SJCRH30 (cell line): ENCODE measurements around the gene MORC2. TPM values are rescaled to one million over a fixed set of nuclear protein-coding genes. Genes with fewer than 3 reads are reported as not detected.

Source experiments
- DNase-seq, 2 experiments: peaks; one replicate each; pipeline ENCODE4 v3.0.0-alpha.2; 2015 to 2020
- H3K27ac ChIP-seq: fragments of 250-450 bp; sonication (Bioruptor Pico); 2 replicates; pipeline ENCODE4 v1.5.1; 2020; ENCODE audit warnings: mild to moderate bottlenecking, moderate library complexity
- H3K27me3 ChIP-seq: fragments of 250-450 bp; sonication (Bioruptor Pico); 2 replicates; pipeline ENCODE4 v1.5.1; 2020; ENCODE audit warnings: mild to moderate bottlenecking, moderate library complexity
- H3K36me3 ChIP-seq: fragments of 250-450 bp; sonication (Bioruptor Pico); 2 replicates; pipeline ENCODE4 v1.5.1; 2020; ENCODE audit warnings: mild to moderate bottlenecking, moderate library complexity
- H3K4me1 ChIP-seq: fragments of 250-450 bp; sonication (Bioruptor Pico); 2 replicates; pipeline ENCODE4 v1.5.1; 2020; ENCODE audit warnings: mild to moderate bottlenecking, moderate library complexity
- H3K4me3 ChIP-seq: fragments of 250-450 bp; sonication (Bioruptor Pico); 2 replicates; pipeline ENCODE4 v1.5.1; 2020; ENCODE audit warnings: mild to moderate bottlenecking, moderate library complexity
- H3K9me3 ChIP-seq: fragments of 250-450 bp; sonication (Bioruptor Pico); replicated peaks from 2 replicates; pipeline ENCODE4 v1.5.1; 2020; ENCODE audit warnings: mild to moderate bottlenecking, moderate library complexity
- total RNA-seq: library from RNA; depleted of rRNA; stranded (reverse); fragments of >200 nt; shearing (Covaris generic); gene quantifications from 2 replicates; pipeline ENCODE4 v1.2.3, GENCODE V29; 2014

Gene MORC2
- total RNA-seq, 1 experiment from 2014 or later, result 29.7 TPM

DNA sequence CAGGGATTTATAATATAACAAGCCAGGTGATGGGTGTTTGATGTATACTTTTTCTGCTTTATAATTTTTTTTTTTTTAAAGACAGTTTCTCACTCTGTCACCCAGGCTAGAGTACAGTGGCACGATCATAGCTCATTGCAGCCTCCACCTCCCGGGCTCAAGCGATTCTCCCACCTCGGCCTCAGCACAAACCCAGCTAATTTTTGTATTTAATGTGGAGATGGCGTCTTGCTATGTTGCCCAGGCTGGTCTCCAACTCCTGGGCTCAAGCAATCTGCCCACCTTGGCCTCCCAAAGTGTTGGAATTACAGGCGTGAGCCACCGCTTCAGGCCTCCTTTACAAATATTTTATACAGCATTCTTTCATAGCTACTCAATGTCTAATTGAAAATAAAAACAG lies 48.6 kb downstream of the MORC2 start:
- Histone ChIP-seq H3K9me3 (no peaks in the 10 kb centered on the region), H3K4me3 (no peak overlapping the region), H3K27me3 (no peaks in the 10 kb centered on the region), H3K27ac (no peak overlapping the region), H3K36me3 (no peaks in the 10 kb centered on the region), H3K4me1 (no peaks in the 10 kb centered on the region; the same call in 1 of the 2 replicates)
- no peak for DNase-seq

DNA sequence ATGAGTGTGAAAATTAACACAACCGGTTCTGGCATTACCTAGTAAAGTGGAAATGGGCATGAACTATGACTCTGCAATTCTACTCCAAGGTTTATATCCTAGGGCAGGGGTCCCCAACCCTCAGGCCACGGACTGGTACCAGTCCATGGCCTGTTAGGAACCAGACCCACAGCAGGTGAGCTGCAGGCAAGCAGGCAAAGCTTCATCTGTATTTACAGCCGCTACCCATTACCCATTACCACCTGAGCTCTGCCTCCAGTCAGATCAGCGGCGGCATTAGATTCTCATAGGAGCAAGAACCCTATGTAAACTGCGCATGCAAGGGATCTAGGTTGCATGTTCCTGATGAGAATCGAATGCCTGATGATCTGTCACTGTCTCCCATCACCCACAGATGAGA lies 49.8 kb downstream of the MORC2 start:
- H3K36me3 ChIP-seq, result no peaks in the 10 kb centered on the region
- no peaks in the 10 kb centered on the region for H3K9me3 ChIP-seq
- no peaks in the 10 kb centered on the region for H3K27me3 ChIP-seq
- no peak for DNase-seq
- no peak overlapping the region for H3K4me3 ChIP-seq
- no peaks in the 10 kb centered on the region; the same call in 1 of the 2 replicates for H3K4me1 ChIP-seq
- no peak overlapping the region for H3K27ac ChIP-seq

GRCh38 chr22:30910358-30910757 lies 58.2 kb downstream of the MORC2 start:
- H3K4me3 ChIP-seq, result no peak overlapping the region
- no peaks in the 10 kb centered on the region for H3K36me3 ChIP-seq
- no peak for DNase-seq
- H3K4me1 ChIP-seq, result no peaks in the 10 kb centered on the region
- no peaks in the 10 kb centered on the region for H3K9me3 ChIP-seq
- no peak overlapping the region for H3K27ac ChIP-seq
- H3K27me3 ChIP-seq, result no peaks in the 10 kb centered on the region

DNA sequence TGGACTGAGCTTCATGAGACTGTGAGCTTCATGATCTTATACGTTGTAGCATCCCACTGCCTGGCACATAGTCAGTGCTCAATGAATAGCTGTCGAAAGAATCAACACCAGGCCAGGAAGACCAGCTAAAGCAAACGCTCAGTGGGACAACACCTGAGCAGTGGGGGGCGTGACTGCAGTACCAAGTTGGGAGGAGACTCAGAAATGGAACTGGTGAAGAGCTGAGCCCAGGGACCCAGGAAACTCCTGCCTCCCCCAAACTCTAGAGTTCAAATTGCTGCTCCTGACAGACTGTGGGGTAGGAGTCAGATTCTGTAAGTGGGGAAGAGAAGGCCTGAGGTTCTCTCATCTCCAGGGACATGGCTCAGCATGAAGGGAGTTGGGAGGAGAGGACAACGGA lies 59.3 kb downstream of the MORC2 start:
- Histone ChIP-seq H3K4me3 (no peak overlapping the region), H3K36me3 (no peaks in the 10 kb centered on the region), H3K27me3 (no peaks in the 10 kb centered on the region), H3K9me3 (no peaks in the 10 kb centered on the region), H3K4me1 (no peaks in the 10 kb centered on the region), H3K27ac (no peak overlapping the region)
- no peak for DNase-seq

- DNase-seq, result no peak
- H3K4me3 ChIP-seq, result no peak overlapping the region
- no peaks in the 10 kb centered on the region for H3K9me3 ChIP-seq
- no peak overlapping the region for H3K27ac ChIP-seq
- no peaks in the 10 kb centered on the region for H3K27me3 ChIP-seq
- no peaks in the 10 kb centered on the region for H3K36me3 ChIP-seq
- H3K4me1 ChIP-seq, result no peaks in the 10 kb centered on the region
These were observed 60.5 kb downstream of the MORC2 start for GRCh38 chr22:30908051-30908461.

- H3K9me3 ChIP-seq, result no peaks in the 10 kb centered on the region
- no peaks in the 10 kb centered on the region for H3K4me1 ChIP-seq
- H3K27ac ChIP-seq, result no peak overlapping the region
- H3K36me3 ChIP-seq, result no peaks in the 10 kb centered on the region
- H3K27me3 ChIP-seq, result no peaks in the 10 kb centered on the region
- no peak overlapping the region for H3K4me3 ChIP-seq
- DNase-seq, result no peak
These were observed 61.6 kb downstream of the MORC2 start for GRCh38 chr22:30906946-30907345.

DNA sequence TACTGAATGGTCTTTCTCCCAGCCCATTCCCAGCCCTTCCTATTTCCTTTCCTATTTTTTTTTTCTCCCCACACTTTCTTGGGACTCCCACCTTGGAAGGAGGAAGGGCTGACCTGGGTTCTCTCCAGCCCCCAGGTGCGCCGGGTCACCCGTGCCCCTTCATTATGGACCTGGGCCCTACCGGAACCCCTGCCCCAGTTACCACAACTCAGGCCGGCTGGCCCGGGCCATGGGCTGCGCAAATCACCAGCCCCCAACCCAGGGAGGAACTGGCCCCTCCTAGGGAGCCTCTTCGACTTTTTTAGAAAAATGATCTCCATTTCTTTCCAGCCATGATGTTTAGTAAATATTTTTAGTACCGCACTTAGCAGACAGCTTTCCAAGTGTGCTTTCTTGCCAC lies 62.2 kb downstream of the MORC2 start:
- Histone ChIP-seq H3K4me3 (no peak overlapping the region), H3K27ac (no peak overlapping the region), H3K27me3 (no peaks in the 10 kb centered on the region), H3K36me3 (no peaks in the 10 kb centered on the region), H3K4me1 (no peaks in the 10 kb centered on the region), H3K9me3 (no peaks in the 10 kb centered on the region)
- DNase-seq, result no peak

DNA sequence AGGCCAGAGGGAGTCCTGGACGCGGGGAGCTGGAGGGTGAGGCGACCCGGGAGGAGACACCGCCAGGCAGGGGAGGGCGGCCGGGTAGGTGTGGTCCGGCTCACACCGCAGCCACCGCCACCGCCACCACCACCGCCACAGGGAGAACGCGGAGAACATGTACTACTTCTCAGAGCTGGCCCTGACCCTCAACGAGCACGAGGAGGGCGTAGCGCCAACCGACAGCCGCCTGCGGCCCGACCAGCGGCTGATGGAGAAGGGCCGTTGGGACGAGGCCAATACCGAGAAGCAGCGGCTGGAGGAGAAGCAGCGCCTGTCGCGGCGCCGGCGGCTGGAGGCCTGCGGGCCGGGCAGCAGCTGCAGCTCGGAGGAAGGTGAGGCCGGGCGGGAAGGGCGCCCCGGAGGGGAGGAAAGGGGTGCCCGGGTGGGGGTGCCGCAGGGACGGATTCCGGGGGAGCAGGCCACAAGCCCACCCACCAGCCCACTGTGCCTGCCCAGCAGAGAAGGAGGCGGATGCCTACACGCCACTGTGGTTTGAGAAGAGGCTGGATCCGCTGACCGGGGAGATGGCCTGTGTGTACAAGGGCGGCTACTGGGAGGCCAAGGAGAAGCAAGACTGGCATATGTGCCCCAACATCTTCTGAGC lies 62.8 kb downstream of the MORC2 start:
- H3K27me3 ChIP-seq, result no peaks in the 10 kb centered on the region

DNA sequence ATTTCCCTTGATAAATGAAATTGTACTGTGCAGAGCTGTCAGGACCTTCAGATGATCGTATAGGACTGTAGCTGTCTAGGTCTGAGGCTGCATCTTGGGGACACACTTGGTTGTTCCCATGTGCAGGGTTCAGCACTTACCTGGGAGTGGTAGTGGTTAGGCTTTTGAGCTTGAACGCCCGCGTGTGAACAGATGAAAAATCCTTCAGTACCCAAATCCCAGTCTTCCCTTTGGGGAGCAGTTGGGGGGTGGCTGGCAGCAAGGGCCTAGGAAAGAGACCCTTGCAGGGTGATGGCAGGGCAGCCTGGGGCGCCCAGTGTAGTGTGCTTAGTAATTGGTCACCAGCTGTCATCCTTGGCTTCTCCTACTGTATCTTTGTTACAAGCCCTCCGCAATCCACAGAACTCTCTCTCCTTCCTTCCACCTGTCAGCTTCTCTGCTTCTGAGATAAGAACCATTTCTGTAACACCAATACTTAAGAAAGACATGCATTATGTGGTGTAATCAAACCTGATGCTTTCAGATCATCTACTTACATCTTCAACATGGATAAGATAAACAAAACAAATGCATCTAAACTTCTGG lies 64.6 kb downstream of the MORC2 start:
- Histone ChIP-seq H3K36me3 (no peaks in the 10 kb centered on the region), H3K4me3 (no peak overlapping the region), H3K27ac (no peak overlapping the region), H3K4me1 (no peaks in the 10 kb centered on the region), H3K27me3 (no peaks in the 10 kb centered on the region), H3K9me3 (no peaks in the 10 kb centered on the region)
- no peak for DNase-seq

More for the DNA sequence above, 62.8 kb downstream of the MORC2 start:
- no peak for DNase-seq
- no peak overlapping the region for H3K4me3 ChIP-seq
- no peaks in the 10 kb centered on the region for H3K9me3 ChIP-seq
- H3K4me1 ChIP-seq, result no peaks in the 10 kb centered on the region
- H3K27ac ChIP-seq, result no peak overlapping the region
- no peaks in the 10 kb centered on the region for H3K36me3 ChIP-seq

DNA sequence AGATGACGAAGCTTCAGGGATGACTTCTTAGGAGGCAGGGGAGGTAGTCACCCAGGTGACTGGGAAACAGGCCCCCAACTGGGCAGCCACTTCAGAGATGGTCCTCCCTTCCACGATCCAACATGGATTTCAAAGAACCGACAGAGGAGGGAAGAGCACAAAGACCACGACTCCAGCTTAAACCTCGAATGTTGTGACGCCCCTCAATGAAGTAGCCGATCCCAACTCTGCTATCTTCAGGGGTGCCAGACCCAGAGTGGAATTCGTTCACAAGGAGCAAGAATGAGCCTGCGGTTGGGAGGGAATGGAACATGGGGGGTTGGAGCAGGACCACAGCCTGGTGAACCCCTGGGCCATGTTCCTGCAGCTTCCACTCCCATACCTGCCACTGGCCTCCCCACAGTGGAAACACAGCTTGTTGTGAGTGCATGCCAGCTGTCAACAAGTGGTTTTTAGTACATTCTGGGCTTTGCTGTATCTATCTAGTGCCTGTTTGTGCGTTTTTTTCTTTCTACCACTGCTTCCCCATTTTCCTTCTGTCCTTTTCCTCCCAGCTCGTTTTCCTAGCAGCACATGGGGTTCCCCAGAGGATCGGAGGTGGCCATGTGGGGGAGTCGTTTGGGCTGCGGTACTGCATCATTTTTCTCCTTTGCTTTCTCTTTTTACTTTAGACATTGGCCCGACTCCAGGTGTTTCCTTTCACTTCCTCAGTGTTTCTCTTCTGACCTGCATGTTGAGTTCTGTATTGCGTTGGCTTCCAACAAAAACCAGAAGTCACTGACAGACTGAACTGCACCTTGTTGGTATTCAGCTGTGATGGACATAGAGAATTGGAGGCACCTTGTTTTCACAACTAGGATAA lies 65.8 kb downstream of the MORC2 start:
- H3K27me3 ChIP-seq, result no peaks in the 10 kb centered on the region
- H3K9me3 ChIP-seq, result no peaks in the 10 kb centered on the region
- no peak overlapping the region for H3K27ac ChIP-seq
- no peak overlapping the region for H3K4me3 ChIP-seq
- DNase-seq, result no peak
- H3K4me1 ChIP-seq, result no peaks in the 10 kb centered on the region
- no peaks in the 10 kb centered on the region for H3K36me3 ChIP-seq

DNA sequence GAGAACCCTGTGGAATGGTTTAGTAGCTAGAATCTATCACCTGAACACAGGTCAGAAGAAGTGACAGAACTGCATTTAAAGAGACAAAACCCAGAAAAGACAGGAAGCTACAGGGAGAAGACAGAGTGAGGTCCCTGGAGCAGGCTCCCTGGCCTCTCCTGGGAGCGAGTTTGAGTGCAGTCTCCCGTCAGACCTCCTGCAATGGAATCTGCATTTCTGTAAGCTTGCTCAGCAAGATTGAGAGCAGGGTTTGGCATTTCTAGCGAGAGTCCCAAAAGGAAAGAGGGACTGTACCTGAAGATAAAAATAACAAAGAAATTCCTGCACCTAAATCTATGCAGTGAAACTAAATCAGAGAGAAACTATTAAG lies 74.2 kb downstream of the MORC2 start:
- no peak for DNase-seq
- Histone ChIP-seq H3K27me3 (no peaks in the 10 kb centered on the region), H3K9me3 (no peaks in the 10 kb centered on the region), H3K27ac (no peak overlapping the region), H3K4me3 (no peak overlapping the region), H3K4me1 (no peaks in the 10 kb centered on the region), H3K36me3 (no peaks in the 10 kb centered on the region)

DNA sequence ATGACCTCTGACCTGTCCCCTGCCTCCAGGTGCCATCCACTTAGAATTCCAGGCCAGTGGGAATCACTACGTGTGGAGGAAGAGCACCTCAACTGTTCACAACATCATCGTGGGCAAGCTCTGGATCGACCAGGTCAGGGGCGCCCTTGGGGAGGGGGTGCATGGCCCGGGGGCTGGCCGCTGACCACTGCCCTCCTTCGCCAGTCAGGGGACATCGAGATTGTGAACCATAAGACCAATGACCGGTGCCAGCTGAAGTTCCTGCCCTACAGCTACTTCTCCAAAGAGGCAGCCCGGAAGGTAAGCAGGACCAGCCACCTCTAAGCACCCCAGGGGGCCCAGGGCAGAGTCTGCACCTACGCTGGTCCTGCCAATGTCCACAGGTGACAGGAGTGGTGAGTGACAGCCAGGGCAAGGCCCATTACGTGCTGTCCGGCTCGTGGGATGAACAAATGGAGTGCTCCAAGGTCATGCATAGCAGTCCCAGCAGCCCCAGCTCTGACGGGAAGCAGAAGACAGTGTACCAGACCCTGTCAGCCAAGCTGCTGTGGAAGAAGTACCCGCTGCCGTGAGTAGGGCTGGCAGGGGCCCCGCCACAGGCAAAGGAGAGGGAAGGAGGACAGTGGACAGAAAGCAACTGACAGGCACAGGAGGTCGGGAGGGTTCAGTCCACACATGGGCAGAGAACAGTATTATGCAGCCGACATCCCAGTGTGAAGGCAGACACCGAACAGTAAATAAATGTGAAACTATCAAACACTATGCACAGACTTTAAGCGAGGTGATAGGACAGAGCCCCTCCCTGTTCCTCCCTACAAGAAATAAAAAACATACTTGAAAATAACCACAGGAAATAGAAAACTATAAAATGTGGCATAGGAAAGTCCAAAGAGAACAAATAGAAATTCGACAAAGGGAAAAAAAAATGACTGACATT lies 74.9 kb downstream of the MORC2 start:
- no peak overlapping the region for H3K4me3 ChIP-seq
- no peak overlapping the region for H3K27ac ChIP-seq
- no peaks in the 10 kb centered on the region for H3K27me3 ChIP-seq
- H3K36me3 ChIP-seq, result no peaks in the 10 kb centered on the region
- H3K4me1 ChIP-seq, result no peaks in the 10 kb centered on the region
- H3K9me3 ChIP-seq, result no peaks in the 10 kb centered on the region
- DNase-seq, result no peak

DNA sequence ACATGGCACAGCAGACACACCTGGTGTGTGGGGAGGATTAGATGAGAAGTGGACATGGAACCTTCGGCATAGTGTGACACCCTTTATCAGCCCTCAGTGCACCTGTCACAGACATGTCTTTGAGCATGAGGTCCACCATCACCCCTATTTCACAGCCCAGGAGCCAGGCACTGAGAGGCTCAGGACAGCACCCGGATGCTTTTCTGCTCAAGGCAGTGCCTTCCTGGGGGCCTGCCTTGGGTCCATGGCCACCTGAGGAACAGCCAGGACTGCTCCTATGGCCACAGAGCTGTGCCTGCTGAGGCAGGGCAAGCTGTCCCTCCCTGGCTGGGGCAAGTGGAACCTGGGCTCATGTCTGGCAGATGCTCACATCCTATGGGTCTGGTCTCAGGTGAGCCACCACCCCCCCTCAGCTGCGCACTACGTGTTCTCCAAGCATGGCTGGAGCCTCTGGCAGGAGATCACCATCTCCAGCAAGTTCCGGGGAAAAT lies 75.8 kb downstream of the MORC2 start:
- H3K9me3 ChIP-seq, result no peaks in the 10 kb centered on the region
- no peak overlapping the region for H3K27ac ChIP-seq
- DNase-seq, result no peak
- H3K4me1 ChIP-seq, result no peaks in the 10 kb centered on the region
- no peaks in the 10 kb centered on the region for H3K36me3 ChIP-seq
- H3K4me3 ChIP-seq, result no peak overlapping the region
- H3K27me3 ChIP-seq, result no peaks in the 10 kb centered on the region

DNA sequence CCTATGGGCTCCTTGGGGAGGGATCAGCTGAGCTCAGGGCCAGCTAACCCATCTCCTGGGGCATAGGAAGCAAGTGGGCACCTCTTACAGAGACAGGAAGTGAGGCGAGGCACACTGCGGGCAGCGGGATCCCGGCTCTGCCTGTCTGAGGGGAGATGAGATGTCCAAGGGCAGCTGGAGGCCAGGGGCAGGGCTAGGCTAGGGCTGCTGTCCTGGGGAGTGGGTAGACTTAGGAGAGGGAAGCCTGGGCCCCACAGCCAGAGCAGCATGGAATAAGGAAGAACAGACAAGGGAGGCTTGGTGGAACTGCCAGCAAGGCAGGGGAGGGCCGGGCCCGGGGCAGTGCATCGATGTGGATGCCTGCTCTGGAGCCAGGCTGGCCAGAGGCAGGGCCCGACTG lies 76.3 kb downstream of the MORC2 start:
- H3K27ac ChIP-seq, result no peak overlapping the region
- no peaks in the 10 kb centered on the region for H3K36me3 ChIP-seq
- no peak overlapping the region for H3K4me3 ChIP-seq
- H3K9me3 ChIP-seq, result no peaks in the 10 kb centered on the region
- no peak for DNase-seq
- H3K4me1 ChIP-seq, result no peaks in the 10 kb centered on the region
- H3K27me3 ChIP-seq, result no peaks in the 10 kb centered on the region
